HG02642 (cell line): ENCODE data around the gene MPC2.
"Not testable (repeated sequence)": the region's sequence is repeated elsewhere in the genome, so short reads cannot be mapped to it uniquely, and the experiment has no call there.

Experiments used
- ATAC-seq: cut with Tn5 transposase; IDR thresholded peaks from one replicate; pipeline ENCODE4 v1.9.1; 2021; ENCODE audit warnings: mild to moderate bottlenecking; ENCODE audit not compliant: unreplicated experiment, poor library complexity

Gene MPC2

DNA sequence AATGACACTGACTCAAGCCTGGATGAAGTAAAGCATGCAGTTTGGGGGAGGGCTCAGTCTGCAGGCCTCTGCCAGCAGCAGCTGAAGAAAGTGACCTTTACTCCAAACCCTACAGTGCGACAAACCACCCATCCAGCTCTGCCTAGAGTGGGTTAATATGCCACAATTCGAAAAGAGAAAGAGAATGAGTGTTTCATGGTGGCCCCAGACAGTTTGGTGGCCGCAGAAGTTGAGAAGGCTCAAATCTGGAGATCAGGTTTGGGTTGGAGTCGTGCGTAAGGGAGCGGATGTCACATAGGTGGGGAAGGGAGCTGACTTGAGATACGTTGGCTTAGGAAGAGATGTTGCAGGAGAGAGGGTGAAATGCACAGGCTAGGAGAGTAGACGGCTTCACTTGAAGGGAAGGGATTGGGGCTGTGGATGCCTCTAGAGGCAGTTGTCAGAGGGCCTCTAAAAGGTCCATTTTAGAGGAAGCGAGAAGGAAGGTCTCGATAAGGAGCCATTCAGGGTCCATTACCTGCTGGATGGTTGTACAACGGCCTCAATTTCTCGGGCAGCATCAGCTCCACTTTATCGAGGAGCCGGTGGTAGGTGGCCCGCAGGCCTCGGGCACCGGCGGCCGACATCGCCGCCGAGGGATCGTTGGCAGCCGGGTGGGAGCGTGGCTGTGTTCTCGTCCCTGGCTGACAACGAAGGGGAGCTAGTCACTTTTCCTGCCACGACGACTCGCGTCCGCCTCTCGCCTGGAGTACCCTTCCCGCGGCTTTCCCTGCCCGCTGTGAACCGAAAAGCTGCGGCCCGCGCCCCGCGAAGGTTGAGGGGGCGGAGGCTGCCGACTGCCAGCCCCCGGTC, 1.4 kb downstream of the MPC2 start:
- peak; percentile 6 for ATAC-seq

DNA sequence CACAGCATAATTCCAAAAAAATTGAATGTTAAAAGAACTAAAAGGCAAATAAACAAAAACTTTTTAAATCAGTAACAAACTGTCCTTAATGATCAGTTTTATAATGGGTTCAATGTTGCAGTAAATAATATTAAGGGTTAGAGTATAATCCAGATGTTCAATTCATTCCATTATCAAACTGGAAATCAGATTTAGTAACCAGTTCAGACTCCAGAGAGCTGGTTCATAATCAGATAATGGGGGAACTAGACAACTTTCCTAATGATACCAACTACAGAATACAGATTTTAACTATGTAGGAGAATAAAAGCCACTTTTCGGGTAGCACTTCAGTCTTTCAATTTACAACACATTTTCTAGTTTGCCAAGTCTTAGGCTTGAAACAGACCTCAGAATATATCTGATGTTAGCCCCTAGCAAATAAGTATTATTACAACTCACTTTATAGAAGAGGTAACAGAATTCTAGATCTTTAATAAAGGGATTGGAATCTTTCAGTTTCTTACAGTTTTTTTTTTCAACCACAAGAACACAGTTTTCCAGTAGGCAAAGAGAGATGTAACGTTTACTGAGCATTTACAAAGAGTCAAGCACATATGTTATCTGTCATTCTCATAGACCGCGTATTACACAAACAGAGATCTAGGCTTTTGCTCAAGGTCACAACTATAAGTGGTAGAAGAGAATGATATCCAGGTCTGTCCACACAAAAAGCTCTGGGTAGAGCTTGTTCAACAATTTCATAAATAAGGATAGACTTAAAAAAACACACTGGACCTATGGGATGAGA, 2.3 kb downstream of the MPC2 start:
- ATAC-seq = no peak

DNA sequence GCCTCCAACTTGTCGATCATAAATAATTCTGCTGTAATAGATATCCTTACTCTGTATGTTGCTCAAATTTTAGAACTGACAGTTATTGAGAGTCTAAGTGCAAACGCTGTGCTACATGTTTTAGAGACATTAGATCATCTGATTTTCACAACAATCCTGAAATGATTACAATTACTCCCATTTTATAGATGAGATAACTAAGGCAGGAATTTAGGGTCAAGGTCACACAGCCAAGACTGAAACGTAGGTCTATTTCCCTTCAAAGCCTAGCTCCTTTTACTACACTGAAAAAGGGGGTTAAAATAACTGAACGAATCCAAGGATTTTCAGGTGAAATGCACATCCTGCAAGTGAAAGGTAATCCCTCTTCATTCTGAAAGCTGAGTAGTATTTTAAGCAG, 3.1 kb downstream of the MPC2 start:
- no peak for ATAC-seq

- no peak for ATAC-seq
Observed at GRCh38 chr1:167929725-167930124, 7.1 kb downstream of the MPC2 start.

GRCh38 chr1:167928919-167929318, 8.0 kb downstream of the MPC2 start:
- ATAC-seq = not testable (repeated sequence)

DNA sequence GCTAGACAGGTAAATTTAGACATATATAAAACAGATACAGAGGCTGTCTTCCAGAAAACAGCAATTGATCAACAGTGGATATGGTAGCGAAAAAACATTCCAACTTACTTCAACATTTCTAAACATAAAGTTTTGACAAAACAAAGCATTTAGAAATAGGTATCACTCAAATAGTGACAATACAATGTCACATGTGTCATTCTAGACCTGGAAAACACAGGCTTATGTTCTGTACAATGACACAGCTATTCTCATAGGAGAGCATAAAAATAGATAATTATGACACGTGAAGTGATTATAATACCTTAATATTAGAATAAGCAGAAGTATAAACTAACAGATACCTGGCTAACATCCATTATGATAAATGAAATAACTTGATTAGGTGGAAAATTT, 8.4 kb downstream of the MPC2 start:
- no peak for ATAC-seq

DNA sequence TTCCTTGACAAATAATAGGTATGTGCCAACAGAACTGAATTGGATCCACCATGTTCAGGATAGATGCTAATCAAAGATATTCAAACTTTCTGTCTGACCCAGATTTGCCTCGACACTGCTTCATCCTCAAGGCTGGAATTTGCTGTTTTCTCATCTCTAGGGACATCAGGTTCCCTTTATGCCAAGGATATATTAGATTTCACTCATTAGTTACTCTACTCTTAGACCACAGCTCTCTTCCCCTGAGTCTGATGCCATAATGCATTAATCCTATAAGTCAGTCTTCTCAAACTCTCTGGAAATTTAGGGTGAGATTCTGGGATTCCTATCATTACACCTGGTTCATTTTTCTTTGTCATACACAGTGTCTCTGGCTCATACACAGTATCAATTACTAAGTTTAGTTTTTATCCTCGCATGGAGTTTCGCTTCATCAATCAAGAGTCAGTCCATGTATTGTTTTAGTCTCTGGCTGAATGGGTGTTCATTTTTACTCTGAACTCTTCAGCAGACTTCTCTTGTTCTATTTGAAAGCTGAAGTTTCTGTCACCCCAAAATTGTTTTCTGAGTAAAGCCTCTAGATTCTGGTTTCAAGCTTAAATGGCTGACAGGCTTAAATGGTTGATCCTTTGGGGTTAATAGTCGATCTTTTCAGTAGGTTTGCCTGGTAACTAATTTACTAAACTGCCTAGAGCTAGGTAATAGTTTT, 9.7 kb downstream of the MPC2 start:
- peak; percentile 48 for ATAC-seq

DNA sequence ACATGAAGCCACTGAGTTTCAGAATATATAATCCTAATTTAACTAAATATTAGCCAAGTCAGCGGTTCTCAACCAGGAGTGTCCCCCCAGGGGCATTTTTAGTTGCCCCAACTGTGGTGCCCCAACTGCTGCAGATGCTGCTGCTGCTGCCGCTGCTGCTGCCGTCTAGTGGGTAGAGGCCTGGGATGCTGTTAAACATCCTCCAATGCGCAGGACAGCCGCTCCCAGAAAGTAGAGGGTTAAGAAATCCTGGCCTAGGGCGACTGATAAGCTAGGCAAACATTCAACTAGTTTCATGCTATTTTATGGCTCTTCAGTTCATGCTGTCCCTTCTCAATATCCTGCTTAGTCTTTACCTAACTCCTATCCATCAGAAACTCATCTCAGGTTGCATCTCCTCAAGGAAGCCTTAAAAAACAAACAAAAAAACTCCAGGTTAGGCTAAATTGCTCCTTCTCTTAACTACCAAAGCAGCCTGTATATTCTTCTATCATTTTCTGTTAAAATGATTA, 10.3 kb downstream of the MPC2 start:
- no peak for ATAC-seq

- no peak for ATAC-seq
Observed at GRCh38 chr1:167924543-167925231, 12.2 kb downstream of the MPC2 start.

- no peak for ATAC-seq
Observed at GRCh38 chr1:167924102-167924501, 12.8 kb downstream of the MPC2 start.

GRCh38 chr1:167923324-167924056, 13.4 kb downstream of the MPC2 start:
- no peak for ATAC-seq

DNA sequence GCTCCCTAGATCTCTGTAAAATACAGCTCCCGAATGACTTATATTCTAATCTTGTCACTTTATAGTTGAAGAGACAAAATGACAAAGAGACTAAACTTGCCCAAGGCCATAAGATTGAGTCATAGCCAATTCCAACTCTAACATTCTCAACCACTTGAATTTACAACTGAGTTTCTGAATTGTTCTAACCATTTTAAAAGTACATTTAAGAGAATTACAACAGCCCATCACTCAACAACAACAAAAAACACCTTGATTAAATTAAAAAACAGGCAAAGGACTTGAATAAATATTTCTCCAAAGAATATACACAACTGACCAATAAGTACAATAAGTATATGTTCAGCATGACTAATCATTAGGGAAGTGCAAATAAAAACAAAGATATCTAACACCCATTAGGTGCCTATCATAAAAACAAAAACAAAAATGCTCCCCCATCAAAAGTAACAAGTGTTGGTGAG, 14.2 kb downstream of the MPC2 start:
- ATAC-seq = no peak

GRCh38 chr1:167922023-167922422, 14.8 kb downstream of the MPC2 start:
- no peak for ATAC-seq

GRCh38 chr1:167916766-167917511, 19.9 kb downstream of the MPC2 start:
- no peak for ATAC-seq

GRCh38 chr1:167915569-167915968, 21.3 kb downstream of the MPC2 start:
- ATAC-seq = no peak

GRCh38 chr1:167913895-167914496, 22.9 kb downstream of the MPC2 start, which contains the start of gene ADCY10:
Gene ADCY10 (minus strand): TSS chr1:167914134. CDS start chr1:167905140, 8,994 bp downstream.
- no peak for ATAC-seq

- ATAC-seq = no peak
Observed at GRCh38 chr1:167912294-167912693, 24.6 kb downstream of the MPC2 start.

DNA sequence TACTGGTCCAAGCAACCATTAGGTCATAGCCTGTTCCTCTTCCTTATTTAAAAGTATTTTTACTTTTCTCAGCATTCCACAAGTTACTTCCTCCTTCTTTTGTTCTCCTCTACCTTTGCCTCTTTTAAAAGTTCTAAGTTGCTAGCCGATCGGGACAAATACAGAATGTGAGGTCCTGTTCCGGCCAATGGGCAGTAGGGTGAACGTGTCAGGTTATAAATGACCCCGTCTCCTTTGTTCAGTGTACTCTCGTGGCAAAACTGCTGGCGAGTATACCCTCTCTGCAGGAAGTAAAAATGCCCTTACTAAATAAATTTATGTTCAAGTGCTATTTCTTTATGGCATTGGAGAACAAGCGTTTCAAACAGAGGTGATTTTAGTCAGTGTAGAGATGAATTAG, 25.5 kb downstream of the MPC2 start:
- ATAC-seq = no peak
